GM21515 (cell line): ENCODE results near the gene KCNMA1.

Experiments
- ATAC-seq: cut with Tn5 transposase; IDR thresholded peaks from one replicate; pipeline ENCODE4 v1.9.1; 2021; ENCODE audit not compliant: unreplicated experiment

The KCNMA1 gene

DNA sequence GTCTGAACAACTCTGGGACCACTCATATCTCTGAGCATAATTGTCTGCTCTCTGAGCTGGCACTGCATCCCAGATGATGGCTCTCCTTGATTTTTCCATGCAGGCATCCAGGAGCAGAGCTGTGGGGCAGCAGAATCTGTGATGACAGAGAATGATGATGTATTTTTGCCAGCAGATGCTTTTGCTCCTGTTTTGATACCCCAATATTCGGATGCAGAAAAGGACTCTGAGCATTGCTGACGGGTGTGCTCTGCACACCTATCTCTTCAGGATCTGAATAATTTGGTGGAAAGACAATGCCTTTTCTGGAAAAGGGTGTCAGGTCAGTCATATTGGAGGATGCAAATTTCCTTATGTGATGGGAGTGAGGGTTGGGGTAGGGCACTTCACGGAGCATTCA lies 735.9 kb downstream of the KCNMA1 start:
- ATAC-seq: no peak

DNA sequence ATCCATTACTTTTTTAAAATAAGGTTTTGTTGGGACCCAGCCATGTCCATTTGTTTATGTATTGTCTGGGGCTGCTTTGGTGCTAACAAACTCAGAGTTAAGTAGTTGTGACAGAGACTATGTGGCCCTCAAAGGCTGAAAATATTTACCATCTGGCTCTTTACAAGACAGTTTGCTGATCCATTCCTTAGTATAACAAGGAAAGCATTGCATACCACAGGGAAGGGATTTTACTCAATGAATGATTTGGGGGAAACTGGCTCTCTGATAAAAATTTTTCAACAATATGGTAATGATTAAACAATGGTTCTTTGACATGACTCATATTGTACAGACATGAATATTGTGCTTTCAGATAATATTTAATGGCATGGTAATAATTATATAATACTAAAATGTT lies 738.1 kb downstream of the KCNMA1 start:
- ATAC-seq: no peak

DNA sequence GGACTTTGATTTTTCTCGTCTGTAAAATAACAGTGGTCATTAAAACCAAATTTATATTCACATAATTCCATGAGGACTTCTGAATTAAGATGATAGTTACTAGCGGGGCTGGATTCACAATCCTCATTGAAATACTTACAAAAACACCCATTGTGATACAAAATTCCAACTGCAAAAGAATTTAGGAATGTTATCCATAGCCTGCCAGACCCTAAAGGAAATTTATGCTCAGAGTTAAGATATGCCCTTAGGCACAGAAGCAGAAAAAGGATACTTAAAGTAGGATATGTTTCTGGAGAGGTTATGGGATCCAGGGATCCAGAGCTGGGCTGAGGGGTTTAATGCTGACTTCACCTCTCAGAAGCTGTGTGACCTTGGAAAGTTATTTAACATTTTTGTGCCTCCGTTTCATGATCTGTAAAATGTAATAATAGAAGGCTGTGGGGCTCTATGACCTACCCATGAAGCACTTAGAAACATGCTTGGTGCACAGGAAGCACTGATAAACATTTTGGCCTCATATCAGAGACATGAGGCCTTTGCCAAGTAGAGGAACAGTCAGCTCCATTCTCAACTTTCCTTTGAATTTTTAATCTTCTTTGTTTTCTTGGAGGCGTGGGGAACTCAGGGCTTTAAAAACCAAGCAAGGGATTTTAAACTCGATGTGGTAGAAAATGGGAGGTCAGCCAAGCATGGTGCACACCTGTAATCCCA lies 744.7 kb downstream of the KCNMA1 start:
- no peak for ATAC-seq

DNA sequence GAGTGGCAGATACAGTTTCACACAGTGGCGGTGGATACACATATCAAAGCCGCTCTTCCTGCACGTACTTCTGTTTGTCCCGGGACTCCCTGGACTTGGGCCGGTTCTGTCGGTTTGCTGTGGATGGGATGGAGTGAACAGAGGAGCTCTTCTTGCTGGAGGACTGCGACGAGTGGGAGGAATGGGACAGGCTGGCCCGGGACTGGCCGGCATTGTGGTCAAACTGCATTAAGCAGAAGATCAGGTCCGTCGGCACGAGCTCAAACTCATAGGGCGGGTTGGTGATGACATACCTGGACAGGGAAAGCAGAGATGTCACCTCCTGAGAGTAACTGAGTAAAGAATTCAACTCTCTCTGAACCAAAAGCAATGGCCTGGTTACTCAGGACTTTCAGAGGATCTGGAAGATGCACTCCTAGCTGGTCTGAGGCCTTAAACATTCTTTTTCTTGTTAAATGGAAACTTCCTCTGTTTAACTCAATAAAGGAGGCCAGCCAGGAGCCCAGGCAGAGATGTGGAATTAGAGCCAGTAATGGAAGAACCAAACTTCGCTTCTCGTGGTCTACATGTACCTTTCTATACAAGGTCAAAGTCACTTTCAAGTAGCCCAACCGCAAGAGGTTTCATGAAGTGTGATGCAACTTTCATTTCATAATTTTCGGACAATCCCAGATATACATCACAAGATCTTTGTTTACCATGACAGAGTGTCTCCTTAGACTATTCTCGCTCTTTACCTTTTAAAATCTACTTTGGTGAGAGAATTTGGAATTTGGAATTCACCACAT lies 750.2 kb downstream of the KCNMA1 start:
- no peak for ATAC-seq

DNA sequence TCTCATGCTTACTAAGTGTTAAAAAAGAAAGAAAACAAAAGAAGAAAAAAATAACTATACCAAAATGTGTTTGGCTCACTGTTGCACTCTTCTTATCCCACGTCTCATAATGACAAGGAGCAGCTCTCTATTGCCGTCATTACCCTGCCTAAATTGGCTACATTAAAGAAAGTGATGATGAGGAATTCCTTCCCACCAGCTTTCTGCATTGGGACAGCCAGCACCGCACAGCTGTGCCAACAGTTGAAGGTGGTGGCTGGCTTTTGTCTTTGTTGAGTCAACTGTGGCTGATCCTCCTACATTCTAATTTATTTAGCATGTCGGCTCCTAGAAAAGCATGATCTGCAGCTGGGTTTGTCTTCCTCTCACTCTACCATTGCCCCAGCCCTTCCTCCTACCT lies 751.8 kb downstream of the KCNMA1 start:
- no peak for ATAC-seq

DNA sequence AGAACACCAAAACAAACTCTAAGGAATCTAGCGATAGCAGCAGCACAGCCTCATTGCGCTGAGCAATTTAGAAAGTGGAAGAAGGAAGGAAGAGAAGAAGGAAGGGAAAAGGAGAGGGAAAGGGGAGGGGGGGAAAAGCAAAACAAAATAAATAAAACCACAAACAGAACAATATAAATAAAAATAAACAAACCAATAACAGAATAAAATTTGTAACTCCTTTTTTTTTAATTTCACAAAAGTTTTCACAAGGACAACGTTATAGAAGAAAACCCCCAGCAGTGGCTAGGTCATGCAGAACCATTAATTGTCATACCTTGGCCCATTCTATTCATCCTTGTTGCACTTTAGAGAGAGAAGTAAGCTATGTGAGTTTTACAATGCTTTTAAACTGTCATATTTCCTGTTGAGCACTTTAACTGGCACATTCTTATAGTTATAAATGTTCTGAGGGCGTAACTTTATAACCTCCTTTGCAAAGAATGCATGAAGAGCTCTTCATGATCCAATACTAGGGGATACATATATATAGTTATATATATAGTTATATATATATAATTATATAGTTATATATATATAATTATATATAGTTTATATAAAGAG lies 752.8 kb downstream of the KCNMA1 start:
- ATAC-seq: no peak

DNA sequence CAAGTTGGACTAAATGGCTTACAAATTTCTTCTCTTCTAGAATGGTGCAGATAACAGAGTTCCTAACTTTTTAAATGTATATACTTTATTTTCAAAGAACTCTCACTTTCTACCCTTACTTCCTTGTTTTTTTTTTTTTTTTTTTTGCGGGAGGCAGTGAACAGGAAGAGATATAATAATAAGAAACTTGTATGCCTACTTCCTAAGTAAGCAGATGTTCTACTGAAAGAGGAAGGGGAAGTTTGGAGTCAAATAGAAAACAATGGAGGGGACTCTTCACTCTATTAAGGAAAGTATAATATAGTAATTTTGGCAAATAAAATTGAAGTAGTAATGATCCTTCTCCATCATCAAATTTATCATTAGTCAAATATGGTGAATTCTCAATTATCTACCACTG lies 754.0 kb downstream of the KCNMA1 start:
- ATAC-seq: no peak

DNA sequence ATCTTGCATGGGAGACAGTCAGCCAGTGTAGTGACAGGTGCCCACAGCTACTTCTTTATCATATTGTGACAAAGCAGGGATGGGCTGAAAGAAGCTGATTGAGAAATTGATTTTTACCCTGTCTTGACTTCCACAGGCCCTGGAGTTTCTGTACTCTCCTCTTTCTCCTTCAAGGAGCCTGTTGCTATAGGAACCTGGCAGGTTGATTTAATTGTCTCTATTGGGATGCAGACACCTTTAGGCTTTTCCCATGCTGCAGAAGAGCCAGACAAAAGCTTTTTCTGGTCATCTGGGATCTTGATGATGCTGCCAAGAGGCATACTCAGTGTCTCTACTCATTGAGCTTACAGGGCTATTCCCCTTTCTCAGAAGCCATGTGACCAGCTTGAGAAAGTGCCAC lies 754.8 kb downstream of the KCNMA1 start:
- no peak for ATAC-seq

DNA sequence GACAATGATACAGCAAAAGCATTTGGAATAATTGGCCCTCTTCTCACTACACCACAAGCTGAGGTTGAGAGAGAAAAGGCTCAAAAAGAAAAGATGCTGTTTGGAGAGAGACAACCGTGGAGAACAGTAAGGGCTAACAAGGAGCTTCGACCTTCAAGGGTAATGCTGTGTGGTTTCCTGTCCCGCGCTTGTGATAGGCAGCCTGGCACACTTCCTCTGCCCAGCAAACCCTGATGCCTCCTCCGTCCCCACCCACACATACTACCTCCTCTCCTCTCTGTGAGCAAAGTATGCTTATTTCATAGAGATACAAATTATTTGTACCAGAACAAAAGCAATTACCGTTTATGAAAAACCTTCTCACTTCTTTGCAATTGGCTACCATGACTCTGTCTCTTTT lies 755.4 kb downstream of the KCNMA1 start:
- ATAC-seq: peak; percentile 60

DNA sequence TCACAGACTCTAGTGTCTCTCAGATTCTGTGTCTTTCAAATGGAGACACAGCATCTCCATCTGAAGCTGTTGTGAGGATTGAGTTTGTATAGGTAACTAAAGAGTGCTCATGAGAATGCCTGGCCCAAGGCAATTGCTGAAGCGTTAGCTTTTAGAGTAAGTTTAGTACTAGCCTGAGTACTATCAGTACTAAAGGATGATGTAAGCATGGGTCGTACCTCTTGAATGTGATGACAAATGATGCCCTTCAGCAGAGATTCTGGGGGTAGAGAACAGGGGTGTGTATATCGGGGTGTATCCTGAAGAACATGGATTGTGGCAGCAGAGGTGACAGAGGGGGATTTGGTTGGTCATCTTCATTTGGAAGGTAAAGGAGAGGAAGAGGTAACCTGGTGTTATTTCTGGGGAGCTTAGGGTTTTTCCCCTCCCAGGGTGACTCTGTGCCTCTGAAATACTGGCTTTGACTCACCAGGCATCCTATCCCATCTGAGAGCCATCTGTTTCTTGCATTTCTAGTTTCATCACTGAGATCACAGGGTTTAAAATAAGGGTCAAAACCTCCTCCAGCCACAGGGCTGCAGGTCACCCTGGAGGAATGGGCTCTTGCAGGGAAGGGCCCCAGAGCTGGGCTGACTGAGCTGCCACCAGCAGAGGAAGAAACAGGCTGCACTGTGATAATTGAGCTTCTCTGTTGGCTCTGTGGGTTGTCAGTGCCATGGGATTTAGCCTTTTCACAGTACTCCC lies 756.0 kb downstream of the KCNMA1 start:
- peak; percentile 84 for ATAC-seq

DNA sequence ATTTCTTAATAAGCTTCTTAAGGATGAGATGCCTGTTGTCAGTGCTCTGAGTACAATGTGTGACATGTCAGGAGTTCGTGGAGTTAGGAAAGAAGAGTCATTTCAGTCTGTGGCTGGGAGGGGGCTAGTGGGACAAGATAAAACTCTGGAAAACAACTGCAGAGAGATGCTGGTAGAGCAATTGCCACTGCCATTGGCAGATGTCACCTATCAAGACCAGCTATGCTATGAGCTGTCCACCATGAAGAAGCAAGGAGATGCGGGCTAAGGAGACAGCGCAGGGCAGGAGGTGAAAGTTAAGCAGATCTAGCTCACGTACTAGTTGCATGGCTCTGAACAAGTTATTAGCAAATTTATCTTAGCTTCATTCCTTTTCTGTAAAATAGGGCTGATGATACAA lies 756.7 kb downstream of the KCNMA1 start:
- ATAC-seq: no peak

DNA sequence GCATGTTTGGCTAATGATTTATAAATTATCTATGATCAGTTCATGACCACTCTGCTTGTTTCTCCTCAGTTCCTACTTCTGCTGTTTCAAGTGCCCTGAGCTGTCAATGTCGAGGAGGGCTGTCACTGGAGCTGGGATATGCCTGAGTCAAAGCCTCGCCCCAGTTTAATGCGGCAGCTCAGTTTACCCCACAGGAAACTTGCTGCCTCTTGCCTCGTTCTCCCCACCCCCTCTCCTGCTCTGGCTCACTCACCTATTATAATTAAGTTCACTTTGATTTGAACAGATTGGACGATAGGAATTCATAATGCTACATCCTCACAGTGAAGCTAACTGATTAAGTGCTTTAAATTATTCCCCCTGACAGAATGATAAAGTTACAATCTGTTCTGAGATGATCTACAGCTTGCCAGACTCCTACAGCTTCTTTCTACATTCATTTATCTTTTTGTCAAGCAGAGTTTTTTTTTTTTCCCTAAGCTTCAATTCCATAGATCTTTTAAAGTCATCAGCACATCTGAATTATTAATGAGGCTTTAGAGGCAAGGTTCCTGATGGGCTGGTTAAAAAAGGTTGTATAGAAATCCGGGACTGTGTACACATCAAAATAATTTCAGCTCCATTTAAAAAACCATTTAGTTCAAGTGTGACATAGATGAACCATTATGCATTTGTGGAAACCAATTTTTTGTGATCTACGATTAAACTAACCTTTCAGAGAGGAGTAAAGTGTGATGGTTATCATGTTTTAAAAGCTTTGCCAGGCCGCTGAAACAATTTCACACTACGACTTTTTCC lies 758.3 kb downstream of the KCNMA1 start:
- no peak for ATAC-seq

DNA sequence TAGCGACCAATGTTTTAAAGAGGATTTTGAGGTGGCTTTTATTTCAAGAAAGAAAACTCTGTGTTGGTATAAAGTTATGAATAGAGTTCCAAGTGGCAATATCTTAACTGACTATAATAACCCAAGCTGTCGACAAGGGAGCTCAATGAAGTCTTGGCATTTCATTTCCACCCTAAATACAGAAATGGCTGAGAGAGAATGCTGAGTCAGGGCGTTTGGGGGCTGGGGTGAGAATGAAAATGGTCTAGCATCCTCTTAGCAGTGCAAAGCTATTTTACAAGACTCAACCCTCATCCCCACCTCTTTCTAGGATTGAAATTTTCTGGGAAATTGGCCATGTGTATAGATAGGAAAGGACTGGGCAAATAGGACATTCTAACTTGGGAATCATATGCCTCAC lies 759.1 kb downstream of the KCNMA1 start:
- no peak for ATAC-seq

DNA sequence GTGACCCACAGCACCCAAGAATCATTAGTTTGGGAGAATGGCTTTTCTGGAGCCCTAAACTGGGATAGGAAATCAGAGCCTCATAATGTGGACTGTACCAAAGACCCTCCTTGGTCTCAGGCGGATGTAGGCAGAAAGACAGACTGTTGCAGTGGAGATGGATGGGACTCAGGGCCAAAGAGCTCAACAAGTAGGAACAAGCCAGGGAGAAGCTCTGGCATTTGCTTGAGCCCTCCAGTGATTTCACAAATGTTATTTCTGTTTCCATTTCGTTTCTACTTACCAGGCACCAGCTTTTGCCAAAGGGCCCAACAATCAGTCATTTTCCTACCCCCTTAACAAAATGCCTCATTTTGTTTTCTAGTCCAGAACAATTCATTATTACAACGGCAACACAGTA lies 762.7 kb downstream of the KCNMA1 start:
- ATAC-seq: no peak

DNA sequence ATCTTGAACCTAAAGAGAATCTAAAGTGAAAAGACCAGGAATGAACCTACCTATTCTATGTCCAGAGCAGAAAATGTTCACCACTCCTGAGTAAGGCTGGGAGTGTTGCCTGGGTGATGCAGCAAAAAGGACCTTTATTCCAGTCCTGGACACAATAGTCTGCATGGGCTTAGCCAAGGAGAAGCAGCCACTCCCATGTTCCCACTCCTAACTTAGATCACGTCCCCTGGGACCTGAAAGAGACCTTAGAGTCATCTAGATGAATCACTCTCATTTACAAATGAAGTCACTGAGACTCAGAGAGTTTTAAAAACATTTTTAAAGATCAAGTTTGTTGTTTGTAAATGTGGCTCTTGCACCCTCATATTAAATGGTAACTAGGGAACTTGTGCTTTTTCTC lies 763.4 kb downstream of the KCNMA1 start:
- no peak for ATAC-seq

DNA sequence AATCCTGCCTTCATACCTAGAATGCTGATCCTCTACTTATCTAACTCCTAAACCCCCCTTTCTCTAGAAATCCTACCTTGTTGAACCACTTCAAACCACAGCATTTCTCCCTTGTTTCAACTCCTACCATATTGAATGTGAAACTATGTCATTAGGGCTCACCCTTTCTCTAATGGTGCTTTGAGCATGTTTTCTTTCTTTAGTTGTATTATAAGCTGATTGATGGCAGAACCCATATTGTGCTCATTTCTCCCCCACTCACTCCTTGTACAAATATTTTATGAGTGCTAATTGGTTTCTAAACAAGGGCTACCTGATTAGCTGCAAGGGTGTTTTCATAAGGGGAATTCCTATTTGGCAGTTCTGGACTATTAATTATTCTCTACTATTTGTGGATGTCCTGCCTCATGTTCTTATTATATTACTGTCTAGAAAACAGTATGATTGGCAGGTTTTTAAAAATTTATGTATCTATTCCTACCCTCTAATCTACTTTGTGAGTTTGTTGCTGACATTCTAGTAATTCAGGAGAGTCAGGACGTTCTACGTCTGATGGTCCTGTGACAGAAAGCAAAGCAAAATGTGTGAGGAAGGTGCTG lies 765.8 kb downstream of the KCNMA1 start:
- no peak for ATAC-seq

DNA sequence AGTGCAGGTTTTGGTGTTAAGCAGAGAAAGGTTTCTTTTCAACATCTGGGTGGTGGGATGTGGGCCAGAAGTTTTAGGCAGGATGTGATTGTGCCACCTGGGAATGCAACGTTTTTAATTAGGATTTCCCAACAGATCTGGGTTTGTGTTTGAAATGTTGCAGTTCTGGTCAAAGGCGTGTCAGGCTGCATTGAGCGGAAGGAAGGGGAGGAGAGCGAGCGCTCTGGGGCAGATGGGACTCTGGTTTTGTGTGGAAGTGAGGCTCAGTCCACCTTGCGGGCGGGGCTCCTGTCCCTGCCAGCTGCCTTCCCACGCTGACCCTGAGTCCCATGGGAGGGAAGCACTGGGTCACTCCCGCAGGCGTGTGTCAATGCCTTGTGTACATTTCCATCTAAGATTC lies 767.7 kb downstream of the KCNMA1 start:
- no peak for ATAC-seq

DNA sequence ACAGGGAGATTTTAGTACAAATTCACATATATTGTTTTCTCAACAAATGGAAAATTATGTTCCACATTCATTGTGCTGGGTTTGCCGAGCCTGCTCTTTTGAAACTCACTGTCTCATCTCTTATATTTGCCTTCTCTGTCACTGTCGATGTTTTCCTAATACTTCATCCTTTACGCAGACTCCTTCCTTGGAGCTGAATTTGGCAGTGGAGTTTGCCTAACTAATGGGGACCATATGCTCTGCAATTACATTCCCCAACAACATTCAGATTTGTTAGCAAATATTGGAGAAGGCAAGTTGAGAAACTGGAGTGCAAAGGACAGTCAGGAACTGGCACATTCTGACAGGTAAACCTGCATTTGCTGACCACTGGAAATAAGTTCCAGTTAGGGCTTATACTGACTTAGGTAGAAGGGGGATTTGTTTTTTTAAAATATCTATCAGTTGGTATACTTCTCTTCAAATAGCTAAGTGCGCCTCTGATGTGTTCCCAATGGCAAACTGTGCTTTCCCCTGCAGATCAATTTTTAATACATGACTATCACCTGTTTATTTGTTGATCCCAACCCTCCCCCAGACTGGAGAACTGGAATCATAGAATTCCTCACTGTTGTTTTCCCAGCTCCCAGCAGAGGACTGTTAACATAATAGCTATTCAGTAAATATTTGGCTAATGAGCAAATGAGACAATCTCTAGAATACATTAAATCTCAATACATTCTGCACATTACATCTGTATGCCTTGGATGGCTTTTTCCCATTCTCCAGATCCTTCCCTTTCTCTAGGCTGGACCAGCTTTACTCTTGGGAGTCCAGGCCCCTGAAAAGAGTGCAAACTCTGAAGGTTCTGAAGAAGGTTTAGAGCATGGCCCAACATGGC lies 769.3 kb downstream of the KCNMA1 start:
- ATAC-seq: no peak

DNA sequence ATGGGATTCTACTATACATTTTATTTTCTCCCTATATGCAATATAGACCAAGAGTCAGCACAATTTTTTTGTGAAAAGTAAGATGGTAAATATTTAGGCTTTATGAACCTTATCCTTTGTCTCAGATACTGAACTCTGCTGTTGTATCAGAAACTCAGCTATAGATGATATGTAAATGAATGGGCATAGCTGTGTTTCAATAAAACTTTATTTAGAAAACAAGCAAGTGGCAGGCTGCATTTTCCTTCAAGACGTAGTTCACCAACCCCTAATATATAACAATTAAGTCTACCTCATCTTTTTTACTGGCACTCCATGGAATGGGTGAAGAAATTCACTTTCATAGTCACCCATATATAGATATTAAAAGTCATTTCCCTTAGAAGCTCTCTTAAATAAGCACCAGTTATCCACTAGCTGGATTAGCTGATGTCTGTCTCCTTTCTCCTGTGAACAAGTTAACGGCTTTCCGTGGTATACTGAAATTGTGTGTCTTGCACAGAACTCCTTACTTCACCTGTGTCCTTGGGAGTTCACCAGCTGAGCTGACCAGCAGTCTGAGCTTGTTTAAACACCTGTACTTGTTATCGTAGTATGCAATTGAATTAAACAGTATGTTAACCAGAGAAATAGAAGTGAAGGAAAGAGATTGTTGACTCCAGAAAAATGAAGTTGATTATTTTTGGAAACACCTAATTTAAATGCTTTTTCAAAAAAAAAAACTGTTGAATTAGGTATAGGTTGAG lies 770.6 kb downstream of the KCNMA1 start:
- no peak for ATAC-seq
